Immature natural killer cell (primary cell): ENCODE results near the gene TRIM65. TPM values are rescaled to one million over a fixed set of nuclear protein-coding genes. Genes with fewer than 3 reads are reported as not detected.

Experiments used
- DNase-seq, 3 donors: peaks; one replicate each; pipeline ENCODE4 v3.0.0; 2022; ENCODE audit warnings: mixed read lengths in 1 of 3
- H3K27ac Mint-ChIP-seq, 6 donors: one replicate each; pipeline ENCODE4 v1.8.0; 2020; ENCODE audit warnings: mixed read lengths in 6 of 6, mild to moderate bottlenecking in 5 of 6, inconsistent platforms in 4 of 6, moderate library complexity in 3 of 6
- H3K27me3 Mint-ChIP-seq, 3 donors: one replicate each; pipeline ENCODE4 v1.8.0; 2020 to 2021; ENCODE audit warnings: low read depth in 3 of 3, mild to moderate bottlenecking in 3 of 3, mixed read lengths in 3 of 3, moderate library complexity in 3 of 3, inconsistent platforms in 1 of 3
- H3K36me3 Mint-ChIP-seq, 3 donors: one replicate each; pipeline ENCODE4 v1.8.0; 2020; ENCODE audit warnings: mixed read lengths in 3 of 3, inconsistent platforms in 2 of 3, mild to moderate bottlenecking in 2 of 3
- H3K4me1 Mint-ChIP-seq, 2 donors: one replicate each; pipeline ENCODE4 v1.8.0; 2020; ENCODE audit warnings: inconsistent platforms in 2 of 2, mild to moderate bottlenecking in 2 of 2, mixed read lengths in 2 of 2, moderate library complexity in 1 of 2
- H3K4me3 Mint-ChIP-seq, 5 donors: one replicate each; pipeline ENCODE4 v1.8.0; 2020; ENCODE audit warnings: mild to moderate bottlenecking in 5 of 5, mixed read lengths in 5 of 5, inconsistent platforms in 3 of 5, moderate library complexity in 3 of 5
- H3K9me3 Mint-ChIP-seq, 6 donors: one replicate each; pipeline ENCODE4 v1.8.0; 2020; ENCODE audit warnings: mild to moderate bottlenecking in 6 of 6, mixed read lengths in 6 of 6, inconsistent platforms in 4 of 6, moderate library complexity in 3 of 6
- polyA plus RNA-seq, 3 donors: library from polyadenylated mRNA; unstranded; fragments of 300-500 nt; fragmentation: Illumina TruSeq; gene quantifications; one replicate each; pipeline ENCODE4 v1.2.3, GENCODE V29; 2021

Gene TRIM65
- polyA plus RNA-seq, 3 donors from 2014 or later = 5.4 to 27.1 (median 18.7) TPM

GRCh38 chr17:75845058-75845711, 51.6 kb downstream of the TRIM65 start:
- Mint-ChIP-seq H3K36me3 (peaks cover 6 to 12% (median 6%) of the 10 kb centered on the region in 3 donors), H3K27ac (peak overlapping the region; percentile 70 to 92 (median 82)), H3K4me1 (peaks cover 16 to 30% of the 10 kb centered on the region in 2 donors), H3K27me3 (peaks cover 0 to 4% (median 2%) of the 10 kb centered on the region in 3 donors), H3K4me3 (peak overlapping the region; percentile 20 to 66 (median 29)), H3K9me3 (no peaks in the 10 kb centered on the region)
- peak; percentile 47 to 50 (median 48) for DNase-seq

GRCh38 chr17:75844530-75845057, 52.2 kb downstream of the TRIM65 start:
- Mint-ChIP-seq H3K4me3 (peak overlapping the region; percentile 92 to 97 (median 94)), H3K4me1 (peaks cover 16 to 30% of the 10 kb centered on the region in 2 donors), H3K27me3 (peaks cover 0 to 4% (median 2%) of the 10 kb centered on the region in 3 donors), H3K36me3 (peaks cover 6 to 12% (median 6%) of the 10 kb centered on the region in 3 donors), H3K9me3 (no peaks in the 10 kb centered on the region), H3K27ac (peak overlapping the region; percentile 92 to 98 (median 96))
- DNase-seq = peak in 2 of 3 donors; percentile 30 to 36

- H3K36me3 Mint-ChIP-seq = peaks cover 6 to 14% (median 6%) of the 10 kb centered on the region in 3 donors
- H3K4me1 Mint-ChIP-seq = peaks cover 16 to 29% of the 10 kb centered on the region in 2 donors
- peak; percentile 72 to 75 (median 73) for DNase-seq
- peak within 1 kb of the TSS; percentile 92 to 98 (median 96) for H3K27ac Mint-ChIP-seq
- H3K9me3 Mint-ChIP-seq = no peaks in the 10 kb centered on the region
- peak within 1 kb of the TSS; percentile 92 to 97 (median 94) for H3K4me3 Mint-ChIP-seq
- H3K27me3 Mint-ChIP-seq = peaks cover 0 to 4% (median 2%) of the 10 kb centered on the region in 3 donors
Observed at GRCh38 chr17:75843577-75844529, 52.9 kb downstream of the TRIM65 start, which contains the start of gene UNC13D. Gene UNC13D, minus strand, starts transcription at chr17:75844404. Its CDS starts 67 bp downstream, at chr17:75844337.

GRCh38 chr17:75842963-75843576, 53.7 kb downstream of the TRIM65 start:
- peaks cover 0 to 6% (median 0%) of the 10 kb centered on the region in 3 donors for H3K36me3 Mint-ChIP-seq
- peaks cover 9 to 23% of the 10 kb centered on the region in 2 donors for H3K4me1 Mint-ChIP-seq
- H3K9me3 Mint-ChIP-seq = no peaks in the 10 kb centered on the region
- peak in 1 of 3 donors; percentile 42 for DNase-seq
- H3K27me3 Mint-ChIP-seq = peaks cover 0 to 4% (median 2%) of the 10 kb centered on the region in 3 donors
- H3K4me3 Mint-ChIP-seq = peak overlapping the region; percentile 92 to 97 (median 94)
- H3K27ac Mint-ChIP-seq = peak overlapping the region; percentile 87 to 98 (median 93)

- Mint-ChIP-seq H3K27ac (peak overlapping the region in 2 of 6 donors; percentile 68 to 80), H3K4me1 (peaks cover 9 to 24% of the 10 kb centered on the region in 2 donors), H3K4me3 (peak overlapping the region in 4 of 5 donors; percentile 35 to 97 (median 93)), H3K27me3 (peaks cover 0 to 2% (median 2%) of the 10 kb centered on the region in 3 donors), H3K36me3 (peaks cover 0 to 6% (median 0%) of the 10 kb centered on the region in 3 donors), H3K9me3 (no peaks in the 10 kb centered on the region)
- DNase-seq = no peak
Observed at GRCh38 chr17:75842411-75842810, 54.3 kb downstream of the TRIM65 start.

GRCh38 chr17:75840799-75841164, 56.0 kb downstream of the TRIM65 start:
- no peak for DNase-seq
- Mint-ChIP-seq H3K27ac (peak overlapping the region in 2 of 6 donors; percentile 76 to 80), H3K36me3 (peaks cover 0 to 3% (median 0%) of the 10 kb centered on the region in 3 donors), H3K4me1 (peaks cover 9 to 22% of the 10 kb centered on the region in 2 donors), H3K4me3 (peak overlapping the region in 1 of 5 donors; percentile 44), H3K27me3 (peaks cover 1 to 2% (median 2%) of the 10 kb centered on the region in 3 donors), H3K9me3 (no peaks in the 10 kb centered on the region)

GRCh38 chr17:75839942-75840798, 56.6 kb downstream of the TRIM65 start:
- Mint-ChIP-seq H3K9me3 (no peaks in the 10 kb centered on the region), H3K4me1 (peaks cover 3 to 17% of the 10 kb centered on the region in 2 donors), H3K27me3 (peaks cover 1 to 2% (median 2%) of the 10 kb centered on the region in 3 donors), H3K36me3 (peaks cover 0 to 3% (median 0%) of the 10 kb centered on the region in 3 donors), H3K4me3 (peak overlapping the region in 1 of 5 donors; percentile 21), H3K27ac (peak overlapping the region in 1 of 6 donors; percentile 80)
- no peak for DNase-seq

Other genes with a start within 250 kb of the TRIM65 start
- 10 to 100 TPM in 2 of 3 donors, 1 to 10 TPM in 1; 7.0 to 18.1 (median 15.5) TPM for gene RECQL5, start 229.8 kb downstream of the TRIM65 start, polyA plus RNA-seq
- gene SAP30BP, start 229.6 kb downstream of the TRIM65 start, polyA plus RNA-seq = 10 to 100 TPM; 71.5 to 94.2 (median 80.1) TPM
- under 1 TPM in 1 of 3 donors, not detected in 2; 0.24 TPM for gene ITGB4, start 175.5 kb downstream of the TRIM65 start, polyA plus RNA-seq
- gene GALK1, start 131.8 kb downstream of the TRIM65 start, polyA plus RNA-seq = 10 to 100 TPM; 25.1 to 86.7 (median 30.7) TPM
- gene UNK, start 112.1 kb downstream of the TRIM65 start, polyA plus RNA-seq = 10 to 100 TPM; 26.0 to 48.4 (median 34.4) TPM
- gene UNC13D, start 52.5 kb downstream of the TRIM65 start, polyA plus RNA-seq = 100 to 1,000 TPM in 1 of 3 donors, 10 to 100 TPM in 2; 53.1 to 124 (median 57.5) TPM
- gene WBP2, start 41.6 kb downstream of the TRIM65 start, polyA plus RNA-seq = 10 to 100 TPM; 51.2 to 85.8 (median 69.1) TPM
- gene TRIM47, start 18.4 kb downstream of the TRIM65 start, polyA plus RNA-seq = 1 to 10 TPM; 3.2 to 4.0 (median 3.9) TPM
- gene MRPL38, start 7.9 kb upstream of the TRIM65 start, polyA plus RNA-seq = 10 to 100 TPM; 55.9 to 67.5 (median 64.0) TPM
- gene FBF1, start 44.1 kb upstream of the TRIM65 start, polyA plus RNA-seq = 1 to 10 TPM in 2 of 3 donors, not detected in 1; 1.6 to 7.6 TPM
- 10 to 100 TPM; 16.1 to 23.9 (median 19.1) TPM for gene ACOX1, start 82.2 kb upstream of the TRIM65 start, polyA plus RNA-seq
- gene TEN1, start 82.3 kb upstream of the TRIM65 start, polyA plus RNA-seq = 10 to 100 TPM; 40.2 to 53.0 (median 43.7) TPM
- gene CDK3, start 103.9 kb upstream of the TRIM65 start, polyA plus RNA-seq = 1 to 10 TPM in 2 of 3 donors, not detected in 1; 1.0 to 1.1 TPM
- not detected for gene EVPL, start 130.4 kb upstream of the TRIM65 start, polyA plus RNA-seq
- 10 to 100 TPM; 30.1 to 62.6 (median 61.0) TPM for gene SRP68, start 175.6 kb upstream of the TRIM65 start, polyA plus RNA-seq
- under 1 TPM in 1 of 3 donors, not detected in 2; 0.18 TPM for gene GALR2, start 177.8 kb upstream of the TRIM65 start, polyA plus RNA-seq
- gene ZACN, start 182.2 kb upstream of the TRIM65 start, polyA plus RNA-seq = under 1 TPM in 2 of 3 donors, not detected in 1; 0.59 to 0.60 TPM
- gene EXOC7, start 206.8 kb upstream of the TRIM65 start, polyA plus RNA-seq = 10 to 100 TPM; 37.2 to 78.9 (median 56.9) TPM
- not detected for gene FOXJ1, start 244.3 kb upstream of the TRIM65 start, polyA plus RNA-seq